ENCODE measurements around the gene PRR3. TPM values are rescaled to one million over a fixed set of nuclear protein-coding genes. Genes with fewer than 3 reads are reported as not detected.
A peak's percentile ranks its signal among the peaks of the same experiment; 100 is the strongest.
"Not testable (repeated sequence)": the region's sequence is repeated elsewhere in the genome, so short reads cannot be mapped to it uniquely, and the experiment has no call there.

The PRR3 gene
- total RNA-seq, 1 donor = 6.0 TPM

DNA sequence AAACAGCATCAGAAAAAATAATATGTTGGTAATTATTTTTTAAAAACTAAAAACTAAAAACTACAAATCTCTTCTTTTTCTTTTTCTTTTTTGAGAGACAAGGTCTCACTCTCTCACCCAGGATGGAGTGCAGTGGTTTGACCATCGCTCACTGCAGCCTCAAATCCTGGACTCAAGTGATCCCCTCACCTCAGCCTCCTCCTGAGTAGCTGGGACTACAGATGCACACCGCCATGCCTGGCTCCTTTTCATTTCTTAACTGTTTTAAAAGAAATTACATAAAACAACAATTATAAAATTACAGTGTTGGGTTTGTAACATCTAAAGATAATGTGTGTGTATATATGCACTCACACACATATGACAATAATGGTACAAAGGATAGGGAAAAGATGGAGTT, 43.6 kb upstream of the PRR3 start:
- DNase-seq (ENCODE audit: low read depth) = no peak
- no peak overlapping the region for H3K4me3 ChIP-seq (ENCODE audit: low read depth, low read length)

GRCh38 chr6:30515106-30515505, 42.0 kb upstream of the PRR3 start:
- no peak for DNase-seq (ENCODE audit: low read depth)
- TF ChIP-seq CTCF (IDR thresholded peaks at IDR 0.05; ENCODE audit: insufficient read depth, low read depth, low read length) = no peak
- no peak overlapping the region for H3K4me3 ChIP-seq (ENCODE audit: low read depth, low read length)

More for the DNA sequence above, 43.6 kb upstream of the PRR3 start:
- TF ChIP-seq CTCF (IDR thresholded peaks at IDR 0.05; ENCODE audit: insufficient read depth, low read depth, low read length) = no peak

DNA sequence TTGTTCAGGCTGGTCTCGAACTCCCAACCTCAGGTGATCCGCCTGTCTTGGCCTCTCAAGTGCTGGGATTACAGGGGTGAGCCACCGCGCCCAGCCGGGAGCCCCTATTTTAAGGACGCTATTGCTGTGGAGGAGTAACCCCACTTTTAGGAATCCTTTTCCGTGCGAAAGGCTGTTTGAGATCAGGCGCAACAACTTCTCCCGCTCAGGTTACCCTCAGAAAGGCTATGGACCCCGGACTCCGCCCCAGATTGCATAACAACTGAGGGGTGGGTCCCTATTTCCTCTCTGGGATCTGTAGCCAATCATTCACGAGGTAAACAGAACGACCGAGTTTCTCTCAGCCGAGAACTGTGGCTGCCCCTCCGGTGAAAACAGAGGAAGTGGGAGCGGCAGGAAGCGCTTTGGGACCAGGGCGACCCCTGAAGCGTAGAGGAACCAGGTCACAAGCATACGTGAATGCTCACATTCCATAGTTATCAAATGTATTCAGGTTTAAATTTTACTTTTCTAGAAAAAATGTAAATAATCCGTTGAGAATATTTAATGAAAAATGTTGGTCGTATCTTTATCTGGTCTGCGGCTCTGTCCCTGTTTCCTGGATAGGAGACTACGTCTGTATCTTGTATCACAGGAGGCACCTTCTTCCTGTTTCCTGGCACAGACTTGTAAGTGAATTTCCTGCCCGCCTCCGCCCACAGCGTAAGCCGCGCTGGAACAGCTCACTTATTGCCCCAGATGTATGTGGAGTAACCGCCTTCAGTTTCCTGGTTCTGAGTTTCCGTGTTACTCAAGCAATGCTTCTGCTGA, 40.9 kb upstream of the PRR3 start:
- H3K4me3 ChIP-seq (ENCODE audit: low read depth, low read length) = peak overlapping the region; percentile 62
- TF ChIP-seq CTCF (IDR thresholded peaks at IDR 0.05; ENCODE audit: insufficient read depth, low read depth, low read length) = no peak
- peak; percentile 96 for DNase-seq (ENCODE audit: low read depth)

GRCh38 chr6:30516754-30517076, 40.4 kb upstream of the PRR3 start:
- H3K4me3 ChIP-seq (ENCODE audit: low read depth, low read length) = peak overlapping the region; percentile 62

DNA sequence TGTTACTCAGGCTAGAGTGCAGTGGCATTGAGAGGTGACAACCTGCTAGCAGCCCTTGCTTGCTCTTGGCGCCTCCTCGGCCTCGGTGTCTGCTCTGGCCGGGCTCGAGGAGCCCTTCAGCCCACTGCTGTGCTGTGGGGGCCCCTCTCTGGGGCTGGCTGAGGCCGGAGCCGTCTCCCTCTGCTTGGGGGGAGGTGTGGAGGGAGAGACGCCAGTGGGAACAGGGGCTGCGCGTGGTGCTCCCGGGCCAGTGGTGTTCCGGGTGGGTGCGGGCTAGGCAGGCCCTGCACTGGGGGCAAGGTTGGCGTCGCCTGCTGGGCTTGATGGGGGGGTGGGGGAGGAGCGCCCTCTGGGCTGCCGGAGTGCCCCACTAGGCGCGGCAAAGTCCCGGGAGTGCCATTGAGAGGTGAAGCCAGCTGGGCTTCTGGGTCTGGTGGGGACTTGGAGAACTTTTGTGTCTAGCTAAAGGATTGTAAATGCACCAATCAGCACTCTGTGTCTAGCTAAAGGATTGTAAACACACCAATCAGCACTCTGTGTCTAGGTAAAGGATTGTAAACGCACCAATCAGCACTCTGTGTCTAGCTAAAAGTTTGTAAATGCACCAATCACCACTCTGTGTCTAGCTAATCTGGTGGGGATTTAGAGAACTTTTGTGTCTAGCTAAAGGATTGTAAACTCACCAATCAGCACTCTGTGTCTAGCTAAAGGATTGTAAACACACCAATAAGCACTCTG, 39.2 kb upstream of the PRR3 start:
- H3K4me3 ChIP-seq (ENCODE audit: low read depth, low read length); DNase-seq (ENCODE audit: low read depth): not testable (repeated sequence)

More at GRCh38 chr6:30516754-30517076, 40.4 kb upstream of the PRR3 start:
- DNase-seq (ENCODE audit: low read depth) = not testable (repeated sequence)

GRCh38 chr6:30518505-30519145, 38.5 kb upstream of the PRR3 start:
- DNase-seq (ENCODE audit: low read depth); H3K4me3 ChIP-seq (ENCODE audit: low read depth, low read length): not testable (repeated sequence)

- DNase-seq (ENCODE audit: low read depth) = peak; percentile 23
- TF ChIP-seq CTCF (IDR thresholded peaks at IDR 0.05; ENCODE audit: insufficient read depth, low read depth, low read length) = no peak
- H3K4me3 ChIP-seq (ENCODE audit: low read depth, low read length) = no peak overlapping the region
Observed at GRCh38 chr6:30520522-30520921, 36.6 kb upstream of the PRR3 start.

GRCh38 chr6:30521082-30521481, 36.0 kb upstream of the PRR3 start:
- not testable (repeated sequence) for H3K4me3 ChIP-seq (ENCODE audit: low read depth, low read length)
- DNase-seq (ENCODE audit: low read depth) = peak; percentile 52

GRCh38 chr6:30521952-30522351, 35.1 kb upstream of the PRR3 start:
- not testable (repeated sequence) for DNase-seq (ENCODE audit: low read depth); H3K4me3 ChIP-seq (ENCODE audit: low read depth, low read length)

DNA sequence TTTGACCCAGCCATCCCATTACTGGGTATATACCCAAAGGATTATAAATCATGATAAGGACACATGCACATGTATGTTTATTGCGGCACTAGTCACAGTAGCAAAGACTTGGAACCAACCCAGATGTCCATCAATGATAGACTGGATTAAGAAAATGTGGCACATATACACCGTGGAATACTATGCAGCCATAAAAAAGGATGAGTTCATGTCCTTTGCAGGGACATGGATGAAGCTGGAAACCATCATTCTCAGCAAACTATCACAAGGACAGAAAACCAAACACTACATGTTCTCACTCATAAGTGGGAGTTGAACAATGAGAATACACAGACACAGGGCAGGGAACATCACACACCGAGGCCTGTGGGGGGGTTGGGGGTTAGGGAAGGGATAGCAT, 30.7 kb upstream of the PRR3 start:
- not testable (repeated sequence) for DNase-seq (ENCODE audit: low read depth); H3K4me3 ChIP-seq (ENCODE audit: low read depth, low read length)

GRCh38 chr6:30529349-30529875, 27.7 kb upstream of the PRR3 start:
- not testable (repeated sequence) for DNase-seq (ENCODE audit: low read depth); H3K4me3 ChIP-seq (ENCODE audit: low read depth, low read length)

Measured in fibroblast of villous mesenchyme (primary cell).